AG09319 (cell line): ENCODE data around the gene PNPLA6.
"Not testable (repeated sequence)": the region's sequence is repeated elsewhere in the genome, so short reads cannot be mapped to it uniquely, and the experiment has no call there.

Source experiments
- DNase-seq: peaks from one replicate; pipeline ENCODE4 v3.0.0-alpha.2; 2010; ENCODE audit warnings: low read depth; ENCODE audit errors: extremely low read depth
- CTCF ChIP-seq: IDR thresholded peaks from 2 replicates; pipeline ENCODE4 v1.5.1; 2011; ENCODE audit warnings: low read depth, mild to moderate bottlenecking, inconsistent platforms, low read length, moderate library complexity

Gene PNPLA6

GRCh38 chr19:7534531-7535046 is 928 bp upstream of the PNPLA6 start:
- peak; percentile 70 for DNase-seq
- peak; percentile 37 for TF ChIP-seq CTCF

GRCh38 chr19:7535998-7536695 is 630 bp downstream of the PNPLA6 start:
- TF ChIP-seq CTCF: no peak
- DNase-seq: no peak

- not testable (repeated sequence) for DNase-seq
These were observed 3.5 kb downstream of the PNPLA6 start for GRCh38 chr19:7538990-7539389.

- DNase-seq: no peak
- no peak for TF ChIP-seq CTCF
These were observed 4.4 kb downstream of the PNPLA6 start for GRCh38 chr19:7539827-7540425.

- TF ChIP-seq CTCF: no peak
- DNase-seq: no peak
These were observed 5.4 kb downstream of the PNPLA6 start for GRCh38 chr19:7540761-7541474.

- no peak for TF ChIP-seq CTCF
- DNase-seq: no peak
These were observed 5.9 kb downstream of the PNPLA6 start for GRCh38 chr19:7541475-7541824.

GRCh38 chr19:7541828-7542443 is 6.4 kb downstream of the PNPLA6 start:
- no peak for TF ChIP-seq CTCF

More at GRCh38 chr19:7541828-7542443, 6.4 kb downstream of the PNPLA6 start:
- no peak for DNase-seq
